Activated T-cell treated with anti-CD3 and anti-CD28 coated beads, Interleukin-2, amount 50 U/mL, for 48 hours (primary cell): ENCODE data around the gene RRP1.
"Not testable (repeated sequence)": the region's sequence is repeated elsewhere in the genome, so short reads cannot be mapped to it uniquely, and the experiment has no call there.

ENCODE experiments used
- DNase-seq, 2 experiments: peaks; one replicate each; pipeline ENCODE4 v3.0.0-alpha.2; 2020

RRP1 gene

DNA sequence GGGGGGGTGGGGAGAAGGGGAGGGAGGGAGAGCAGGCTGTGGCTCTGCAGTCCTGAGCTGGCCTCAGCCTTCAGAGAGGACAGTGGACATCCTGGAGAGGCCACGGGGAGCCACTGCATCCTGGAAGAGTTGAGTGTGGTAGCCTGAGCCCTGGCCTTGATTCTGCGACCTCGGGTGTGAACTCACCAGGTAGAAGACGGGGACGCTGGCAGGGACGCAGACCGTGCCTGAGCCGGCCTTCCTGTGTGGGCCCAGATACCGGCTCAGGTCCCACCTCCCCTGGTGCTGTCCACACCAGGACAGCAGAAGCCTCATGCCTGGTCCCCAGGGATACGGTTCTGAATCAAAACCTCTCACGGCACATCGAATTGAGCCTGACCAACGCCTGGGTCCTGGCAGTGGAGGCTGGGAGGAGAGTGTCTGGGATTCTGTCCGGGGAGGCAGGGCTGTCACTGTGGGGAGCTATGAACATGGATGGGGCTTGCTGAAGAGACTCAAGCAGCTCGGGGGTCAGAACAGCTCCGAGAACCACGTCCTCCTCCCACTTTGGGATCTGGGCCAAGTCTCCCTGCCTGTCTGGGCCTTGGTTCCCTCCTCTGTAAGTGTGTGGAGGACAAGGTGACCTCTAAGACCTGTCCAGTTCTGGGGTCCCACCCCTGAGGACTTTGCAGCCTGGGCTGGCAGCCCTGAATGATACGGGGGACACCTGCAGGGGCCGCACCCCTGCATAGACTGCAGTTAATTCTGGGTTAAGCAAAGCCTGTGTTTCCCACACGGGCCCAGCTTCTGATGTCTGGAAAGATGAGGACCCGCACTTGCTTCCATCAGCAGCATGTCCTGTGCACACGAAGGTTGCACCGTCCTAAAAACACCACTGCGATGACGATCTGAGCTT is 30.4 kb downstream of the RRP1 start:
- DNase-seq: no peak

- DNase-seq: no peak
Observed at GRCh38 chr21:43820466-43820865, 31.1 kb downstream of the RRP1 start.

GRCh38 chr21:43822166-43822565 is 32.8 kb downstream of the RRP1 start:
- DNase-seq: not testable (repeated sequence)

- DNase-seq: not testable (repeated sequence)
Observed at GRCh38 chr21:43822741-43823140, 33.4 kb downstream of the RRP1 start.

GRCh38 chr21:43824333-43825241 is 35.2 kb downstream of the RRP1 start:
- DNase-seq: no peak

DNA sequence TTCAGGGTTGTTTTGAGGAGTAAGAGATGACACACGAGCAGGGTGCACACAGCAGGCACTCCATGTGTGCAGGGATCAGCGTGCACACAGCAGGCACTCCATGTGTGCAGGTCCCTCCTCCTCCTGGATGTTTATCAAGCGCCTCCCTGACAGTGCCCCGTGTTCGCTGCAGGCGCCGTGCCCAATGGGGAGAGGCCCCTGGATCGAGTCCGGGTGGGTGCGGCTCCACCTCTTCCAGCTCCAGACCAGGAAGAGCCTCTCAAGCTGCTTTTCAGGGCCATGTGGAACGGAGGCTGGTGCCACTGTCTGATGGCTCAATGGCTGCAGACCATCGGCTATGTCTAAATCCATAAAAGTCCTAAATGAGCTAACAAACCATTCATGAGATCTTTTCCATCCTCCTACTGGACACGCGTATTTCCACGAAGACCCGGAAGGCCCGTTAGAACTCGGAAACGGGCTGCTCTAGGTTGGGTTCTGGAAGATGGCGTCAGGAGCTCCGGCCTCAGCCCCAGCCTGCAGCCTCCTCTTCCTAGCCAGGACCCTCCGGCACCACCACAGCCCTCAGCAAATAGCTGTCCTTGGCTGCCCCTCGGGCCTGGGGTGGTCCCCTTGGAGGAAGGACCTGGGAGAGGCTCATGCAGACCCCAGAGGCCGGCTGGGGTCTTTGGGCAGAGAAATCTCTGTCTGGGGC is 36.0 kb downstream of the RRP1 start:
- DNase-seq: no peak

DNA sequence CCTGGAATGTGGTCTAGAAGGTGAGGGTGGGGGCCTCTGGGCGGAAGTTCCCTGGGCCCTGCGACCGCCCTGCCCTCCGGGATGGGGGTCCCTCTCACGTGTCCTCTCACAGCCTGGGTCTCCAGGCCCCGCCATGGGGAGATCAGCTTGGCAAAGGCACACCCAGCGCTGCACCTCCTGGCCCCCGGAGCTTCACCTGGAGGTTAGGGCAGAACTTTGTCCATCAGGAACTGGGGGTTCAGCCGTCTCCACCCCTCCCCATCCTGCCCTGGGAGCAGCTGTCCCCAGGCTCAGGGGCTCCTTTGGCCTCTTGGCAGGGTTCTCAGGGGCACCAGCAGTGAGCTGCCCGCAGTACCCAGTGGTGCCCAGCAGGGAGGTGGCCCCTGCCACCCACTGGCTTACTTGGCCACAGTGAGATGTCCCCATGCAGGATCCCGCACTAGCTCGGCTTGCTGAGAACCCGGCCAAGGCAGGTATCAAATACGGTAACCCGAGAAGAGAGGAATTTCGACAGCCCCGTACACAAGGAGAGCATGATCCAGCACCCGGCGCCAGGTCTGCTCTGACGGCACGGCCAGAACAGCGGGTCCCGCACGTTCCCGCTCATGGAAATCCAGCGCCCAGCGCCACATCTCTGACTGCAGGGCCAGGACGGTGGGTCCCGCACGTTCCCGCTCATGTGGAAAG is 36.7 kb downstream of the RRP1 start:
- DNase-seq: no peak

GRCh38 chr21:43826623-43826974 is 37.2 kb downstream of the RRP1 start:
- DNase-seq: no peak

GRCh38 chr21:43827015-43827611 is 37.7 kb downstream of the RRP1 start:
- DNase-seq: no peak

GRCh38 chr21:43829161-43829560 is 39.8 kb downstream of the RRP1 start:
- no peak for DNase-seq

DNA sequence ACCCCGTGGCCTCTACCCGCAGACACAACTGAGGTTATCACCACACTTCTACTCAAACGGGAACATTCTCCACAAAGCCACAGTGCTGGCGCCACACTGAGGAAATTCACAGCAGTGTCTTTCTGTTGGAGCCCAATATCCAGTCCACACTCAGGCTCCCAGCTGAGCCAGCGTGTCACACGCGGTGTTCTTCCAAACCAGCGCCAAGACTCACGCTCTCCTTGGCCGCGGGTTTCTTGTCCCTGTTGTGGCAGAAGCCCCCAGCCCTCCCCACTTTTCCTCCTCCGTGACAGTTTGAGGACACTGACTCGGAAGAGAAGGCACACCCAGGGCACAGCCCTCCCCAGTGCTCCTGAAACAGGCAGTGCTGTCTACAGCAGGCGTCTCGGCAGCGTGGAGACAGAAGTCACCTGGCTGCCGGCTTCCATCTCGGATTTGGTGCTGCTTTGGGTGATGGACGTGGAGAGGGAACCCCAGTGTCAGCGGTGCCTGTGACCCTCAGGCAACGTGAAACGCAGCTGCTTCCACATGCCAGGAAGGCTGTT is 40.3 kb downstream of the RRP1 start:
- DNase-seq: no peak

DNA sequence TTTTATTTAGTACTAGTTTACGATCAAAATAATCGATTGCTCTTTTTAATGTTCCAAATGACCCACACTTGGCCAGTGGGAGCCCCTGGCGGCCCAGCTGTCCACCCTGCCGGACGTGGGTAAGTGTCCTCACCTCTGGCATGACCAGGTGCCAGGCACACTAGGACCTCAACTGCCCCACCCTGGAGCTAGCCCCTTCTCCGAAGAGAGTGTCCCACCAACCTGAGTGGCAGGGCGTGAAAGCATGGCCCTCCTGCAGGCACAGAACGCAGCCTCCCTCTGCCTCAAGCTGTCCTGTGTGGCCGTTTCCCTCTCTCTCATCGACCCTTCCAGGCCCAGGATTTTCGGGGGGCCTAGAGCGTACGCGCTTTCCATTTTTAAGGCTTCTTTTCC is 42.8 kb downstream of the RRP1 start:
- DNase-seq: no peak

DNA sequence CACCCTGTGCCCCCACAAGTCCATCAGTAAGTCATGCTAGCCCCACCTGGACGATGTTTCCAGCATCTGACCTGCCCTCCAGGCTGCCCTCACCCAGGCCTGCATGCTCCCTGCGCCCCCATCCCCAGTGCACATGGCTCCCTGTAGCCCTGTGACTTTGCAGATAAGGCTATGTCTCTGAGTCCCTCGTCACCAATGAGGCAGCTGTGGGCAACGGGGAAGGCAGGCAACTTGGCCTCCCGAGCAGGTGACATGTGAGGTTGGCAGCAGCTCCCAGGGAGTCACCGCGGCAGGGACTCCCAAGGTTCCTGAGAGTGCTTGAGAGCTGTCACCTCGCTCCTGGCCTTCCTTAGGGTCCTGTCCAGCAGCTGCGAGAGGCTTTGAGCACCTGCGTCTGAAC is 43.3 kb downstream of the RRP1 start:
- no peak for DNase-seq

DNA sequence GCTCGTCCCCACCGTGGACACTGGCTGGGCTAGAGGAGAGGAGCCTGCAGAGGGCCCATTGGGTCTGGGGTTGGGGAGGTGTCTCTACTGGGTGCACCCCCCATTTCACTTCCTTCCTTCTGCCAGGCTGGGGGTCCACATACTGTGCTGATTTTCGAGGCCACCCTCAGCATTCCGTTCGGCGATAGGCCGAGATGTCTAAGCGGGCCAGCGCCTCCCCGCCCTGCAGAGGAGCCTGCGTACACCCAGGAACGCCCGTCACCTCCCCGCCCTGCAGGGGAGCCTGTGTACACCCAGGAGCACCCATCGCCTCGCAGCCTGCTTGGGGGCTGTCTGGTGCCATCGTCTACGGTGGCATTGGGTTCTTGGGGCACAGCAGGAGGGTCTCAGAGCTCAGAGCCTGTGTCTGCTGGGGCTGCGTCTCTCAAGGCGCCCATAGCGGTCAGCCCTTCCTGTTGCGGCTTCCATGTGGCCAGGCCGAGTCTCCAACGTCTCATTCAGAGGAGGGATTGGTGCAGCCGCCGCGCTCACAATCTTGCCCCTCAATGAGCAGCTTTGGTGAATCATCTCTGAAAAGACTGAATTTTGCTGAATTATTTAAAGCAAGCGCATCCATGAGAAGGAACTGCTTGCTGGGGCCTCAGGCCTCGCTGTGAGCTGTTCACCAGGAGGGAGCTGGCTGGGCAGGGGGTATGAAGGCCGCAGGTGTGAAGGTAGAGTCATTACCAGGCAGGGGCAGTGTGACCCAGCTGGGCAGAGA is 44.9 kb downstream of the RRP1 start:
- no peak for DNase-seq

GRCh38 chr21:43835050-43835449 is 45.7 kb downstream of the RRP1 start:
- no peak for DNase-seq

GRCh38 chr21:43835861-43836260 is 46.5 kb downstream of the RRP1 start:
- DNase-seq: no peak

DNA sequence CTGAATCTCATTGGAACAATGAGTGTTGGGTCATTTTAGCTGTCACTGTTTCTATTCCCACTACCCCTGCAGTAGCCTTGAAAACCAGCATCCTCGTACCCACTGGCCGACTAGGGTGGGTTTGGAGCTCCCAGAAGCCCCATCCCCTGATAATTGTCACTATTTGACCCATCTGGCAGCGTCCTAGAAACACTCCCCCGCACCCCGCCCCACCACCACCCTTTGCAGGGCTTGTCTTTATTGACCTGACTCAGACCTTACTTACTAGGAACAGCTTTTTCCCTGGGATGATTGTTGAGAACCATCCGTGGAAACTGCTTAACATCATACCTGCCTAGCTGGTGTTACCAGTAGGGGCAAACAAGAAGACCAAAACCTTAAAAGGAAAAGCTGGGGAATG is 47.2 kb downstream of the RRP1 start:
- no peak for DNase-seq

DNA sequence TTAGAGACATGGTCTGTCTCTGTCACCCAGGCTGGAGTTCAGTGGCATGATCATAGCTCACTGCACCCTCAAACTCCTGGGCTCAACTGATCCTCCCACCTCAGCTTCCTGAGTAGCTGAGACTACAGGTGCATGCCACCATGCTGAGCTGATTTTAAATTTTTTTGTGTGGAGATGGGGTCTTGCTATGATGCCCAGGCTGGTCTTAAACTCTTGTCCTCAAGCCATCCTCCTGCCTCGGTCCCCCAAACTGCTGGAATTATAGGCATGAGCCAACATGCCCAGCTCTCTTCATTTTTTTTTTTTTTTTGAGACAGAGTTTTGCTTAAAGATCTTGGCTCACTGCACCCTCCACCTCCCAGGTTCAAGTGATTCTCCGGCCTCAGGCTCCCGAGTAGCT is 50.9 kb downstream of the RRP1 start:
- no peak for DNase-seq

DNA sequence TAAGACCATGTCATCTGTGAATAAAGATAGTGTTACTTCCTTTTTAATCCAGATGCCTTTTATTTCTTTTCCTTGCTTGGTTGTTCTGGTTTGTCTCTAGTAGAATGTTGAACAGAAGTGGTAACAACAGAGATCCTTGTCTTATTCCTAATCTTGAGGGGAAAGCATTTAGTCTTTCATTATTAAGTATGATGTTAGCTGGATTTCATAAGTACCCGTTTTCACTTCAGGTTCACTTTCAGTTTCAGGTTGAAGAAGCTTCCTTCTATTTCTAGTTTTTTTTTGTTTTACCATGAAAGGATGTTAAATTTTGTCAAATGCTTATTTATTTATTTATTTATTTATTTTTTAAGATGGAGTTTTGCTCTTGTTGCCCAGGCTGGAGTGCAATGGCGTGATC is 53.4 kb downstream of the RRP1 start:
- no peak for DNase-seq

DNA sequence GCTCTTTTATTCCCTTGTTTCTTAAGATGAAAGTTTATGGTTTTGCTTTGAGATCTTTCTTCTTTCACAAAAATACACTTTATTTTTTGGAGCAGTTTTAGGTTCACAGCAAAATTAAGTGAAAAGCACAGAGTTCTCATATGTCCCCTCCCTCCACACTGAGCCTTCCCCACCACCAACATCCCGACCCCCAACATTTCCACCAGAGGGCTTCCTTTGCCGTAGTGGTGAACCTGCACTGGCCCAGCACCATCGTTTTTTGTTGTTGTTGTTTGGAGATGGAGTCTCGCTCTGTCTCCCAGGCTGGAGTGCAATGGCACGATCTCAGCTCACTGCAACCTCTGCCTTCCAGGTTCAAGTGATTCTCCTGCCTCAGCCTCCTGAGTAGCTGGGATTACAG is 55.5 kb downstream of the RRP1 start:
- not testable (repeated sequence) for DNase-seq

GRCh38 chr21:43845386-43845785 is 56.0 kb downstream of the RRP1 start:
- no peak for DNase-seq
